Hepatic stellate cell (primary cell): ENCODE measurements around the gene IKZF2.
A peak's percentile ranks its signal among the peaks of the same experiment; 100 is the strongest.
"Not testable (repeated sequence)": the region's sequence is repeated elsewhere in the genome, so short reads cannot be mapped to it uniquely, and the experiment has no call there.

Experiments
- DNase-seq: peaks from one replicate; pipeline ENCODE4 v3.0.0; 2011; ENCODE audit warnings: low spot score

Gene IKZF2

DNA sequence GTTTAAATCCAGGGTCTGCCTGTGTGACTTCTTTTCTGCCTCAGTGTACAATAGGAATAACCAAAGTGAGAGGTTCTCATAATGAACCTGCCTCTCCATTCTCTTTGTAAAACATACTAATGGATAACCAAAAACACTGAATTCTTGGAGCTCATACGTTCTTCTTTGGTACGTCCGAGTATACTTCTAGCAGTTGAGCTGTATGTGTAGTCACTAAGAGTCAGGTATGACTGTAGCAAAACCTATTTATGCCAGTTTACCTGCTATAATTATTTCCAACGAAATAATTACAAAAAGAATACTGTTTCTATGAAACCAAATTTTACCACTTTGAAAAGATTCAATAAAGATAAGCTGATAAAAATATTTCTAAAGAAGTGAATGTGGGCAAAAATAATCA lies 109.2 kb downstream of the IKZF2 start:
- DNase-seq: no peak

DNA sequence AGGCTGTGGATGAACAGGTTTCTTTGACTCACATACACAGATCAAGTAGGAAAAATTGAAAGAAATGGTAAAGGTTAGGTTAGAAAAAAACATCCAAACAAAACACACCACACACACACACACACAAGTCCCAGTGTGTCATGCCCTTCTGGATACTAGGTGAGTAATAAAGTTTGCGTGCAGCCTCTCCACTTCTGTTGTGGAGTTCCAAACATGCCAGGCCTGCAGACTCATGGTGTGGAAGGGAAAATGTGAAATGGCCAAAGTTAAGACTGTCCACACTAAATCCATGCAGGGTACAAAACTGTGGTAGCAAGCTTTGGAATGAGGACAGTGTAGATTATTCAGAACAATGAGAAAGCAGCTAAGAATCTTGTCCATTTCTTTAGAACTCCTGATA lies 114.6 kb downstream of the IKZF2 start:
- DNase-seq: no peak

DNA sequence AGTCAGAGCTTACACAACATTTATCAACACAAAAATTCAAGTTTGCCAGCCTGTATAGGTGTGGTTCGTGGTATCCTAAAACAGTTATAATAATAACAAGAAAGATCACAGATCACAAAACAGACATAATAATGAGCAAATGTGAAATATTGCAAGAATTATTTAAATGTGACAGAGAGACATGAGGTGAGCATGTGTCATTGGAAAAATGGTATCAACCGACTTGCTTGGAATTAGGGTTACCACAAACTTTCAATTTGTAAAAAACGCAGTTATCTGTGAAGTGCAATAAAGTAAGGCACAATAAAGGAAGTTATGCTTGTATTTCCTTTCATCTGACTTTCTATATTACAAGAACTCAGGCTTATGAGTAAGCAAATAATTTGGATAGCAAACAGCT lies 116.8 kb downstream of the IKZF2 start:
- DNase-seq: no peak

DNA sequence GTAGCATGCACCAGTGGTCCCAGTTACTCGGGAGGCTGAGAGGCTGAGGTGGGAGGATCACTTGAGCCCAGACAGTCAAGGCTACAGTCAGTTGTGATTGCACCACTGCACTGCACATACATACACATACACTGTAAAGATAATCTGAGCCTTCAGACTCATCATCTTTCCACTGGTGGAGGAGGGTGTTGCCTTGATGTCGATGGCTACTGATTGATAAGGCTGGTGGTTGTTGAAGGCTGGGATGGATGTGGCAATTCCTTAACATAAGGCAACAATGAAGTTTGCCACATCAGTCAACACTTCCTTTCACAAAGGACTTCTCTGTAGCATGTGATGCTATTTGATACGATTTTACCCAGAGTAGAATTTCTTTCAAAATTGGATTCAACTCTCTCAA lies 118.8 kb downstream of the IKZF2 start:
- DNase-seq: no peak

DNA sequence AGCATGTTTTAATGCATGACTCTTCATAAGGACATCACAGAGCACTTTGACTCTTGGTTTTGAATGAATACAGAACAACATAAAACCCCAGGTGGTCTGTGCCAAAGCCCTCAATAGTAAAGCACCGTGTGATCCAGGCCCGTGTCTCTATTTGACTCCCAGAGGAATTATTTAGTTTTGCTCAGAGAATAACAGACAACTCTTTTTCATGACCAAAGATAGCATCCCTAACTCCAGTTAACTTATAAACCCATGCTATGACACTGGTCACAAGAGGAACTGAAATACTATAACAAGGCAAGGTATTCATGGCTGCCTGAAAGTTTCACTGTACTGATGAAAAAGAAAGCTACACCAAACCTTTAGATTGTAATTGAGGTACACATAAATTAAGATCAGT lies 128.4 kb downstream of the IKZF2 start:
- DNase-seq: no peak

DNA sequence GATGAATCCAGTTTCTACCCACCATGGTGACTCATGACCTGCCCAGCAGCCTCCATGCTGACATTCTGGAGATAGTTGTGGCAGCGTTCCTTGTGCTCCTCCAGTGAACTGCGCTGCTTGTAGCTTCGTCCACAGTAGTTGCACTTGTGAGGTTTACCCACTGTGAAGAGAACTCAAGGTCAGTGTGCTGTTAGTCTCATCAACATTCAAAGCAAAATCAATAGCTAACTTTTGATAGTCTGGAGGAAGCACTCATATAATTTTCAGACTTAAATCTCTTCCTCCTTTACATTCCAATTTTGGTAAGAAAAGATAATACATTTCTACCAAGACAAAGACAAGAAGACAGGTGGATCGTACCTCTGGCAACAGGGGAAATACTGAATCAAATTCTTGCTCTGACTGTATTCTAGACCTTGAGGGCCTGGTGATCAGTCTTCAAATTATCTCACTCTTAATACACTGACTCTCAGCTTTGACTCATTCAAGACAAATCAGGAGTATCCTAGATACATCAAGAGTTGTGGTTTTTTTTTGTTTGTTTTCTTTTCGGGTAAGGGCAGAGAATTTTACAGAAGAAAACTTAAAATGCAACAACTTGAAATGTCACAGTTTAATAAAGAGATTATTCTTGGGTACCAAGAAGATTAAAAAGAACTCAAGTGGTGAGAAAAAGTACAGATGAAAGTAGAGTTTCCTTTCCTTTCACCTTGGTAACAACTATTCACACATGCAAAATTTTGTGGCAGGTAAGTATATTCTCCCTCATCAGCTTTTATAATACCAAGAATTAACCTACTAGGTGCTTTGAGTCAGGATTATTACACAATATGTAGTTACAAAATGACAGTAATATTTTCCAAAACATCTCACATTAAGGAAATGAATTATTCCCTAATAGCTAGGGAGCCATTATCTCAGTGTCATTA lies 129.2 kb downstream of the IKZF2 start:
- DNase-seq: peak; percentile 12

DNA sequence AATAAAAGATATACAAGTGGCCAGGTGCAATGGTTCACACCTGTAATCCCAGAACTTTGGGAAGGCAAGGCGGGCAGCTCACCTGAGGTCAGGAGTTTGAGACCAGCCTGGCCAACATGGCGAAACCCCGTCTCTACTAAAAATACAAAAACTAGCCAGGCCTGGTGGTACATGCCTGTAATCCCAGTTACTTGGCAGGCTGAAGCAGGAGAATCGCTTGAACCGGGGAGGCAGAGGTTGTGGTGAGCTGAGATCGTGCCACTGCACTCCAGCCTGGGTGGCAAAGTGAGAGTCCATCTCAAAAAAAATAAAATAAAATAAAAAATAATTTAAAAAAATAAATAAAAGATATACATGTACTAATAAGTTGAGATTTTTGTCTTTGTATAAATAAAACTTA lies 130.5 kb downstream of the IKZF2 start:
- not testable (repeated sequence) for DNase-seq

DNA sequence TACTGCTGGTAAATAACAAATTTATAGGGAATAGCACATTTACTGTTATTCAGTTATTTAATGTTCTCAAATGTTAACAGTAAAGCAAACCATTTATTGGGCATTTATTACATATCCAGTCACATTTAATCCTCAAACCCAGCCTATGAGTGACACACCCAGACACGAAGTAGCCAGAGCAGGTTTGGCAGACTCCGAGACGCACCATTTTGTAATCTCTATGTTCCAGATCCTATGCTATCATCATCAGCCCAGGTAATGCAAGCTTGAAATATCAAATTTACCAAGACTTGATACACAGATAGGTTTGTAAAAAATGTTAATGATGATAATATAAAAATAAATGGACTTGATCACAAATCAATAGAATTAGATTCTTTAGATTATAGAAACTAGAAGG lies 131.1 kb downstream of the IKZF2 start:
- DNase-seq: no peak

DNA sequence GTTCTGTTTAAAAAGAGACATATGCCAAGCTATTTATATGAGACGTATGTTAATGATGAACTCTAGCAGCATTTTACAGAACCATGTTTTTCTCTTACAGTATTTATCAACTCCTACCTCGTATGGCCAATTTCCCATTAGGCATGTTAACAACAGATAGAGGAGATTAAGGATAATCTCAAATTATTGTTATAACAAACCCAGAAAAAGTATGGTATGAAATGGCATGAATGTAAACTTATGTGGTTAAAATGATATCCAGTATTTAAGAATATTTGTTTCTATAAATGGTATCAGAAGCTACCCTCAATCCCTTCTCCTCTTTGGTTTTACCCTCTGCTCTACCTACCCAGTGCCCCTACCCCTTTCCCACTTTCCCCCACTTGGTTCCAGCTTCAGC lies 132.0 kb downstream of the IKZF2 start:
- DNase-seq: no peak

DNA sequence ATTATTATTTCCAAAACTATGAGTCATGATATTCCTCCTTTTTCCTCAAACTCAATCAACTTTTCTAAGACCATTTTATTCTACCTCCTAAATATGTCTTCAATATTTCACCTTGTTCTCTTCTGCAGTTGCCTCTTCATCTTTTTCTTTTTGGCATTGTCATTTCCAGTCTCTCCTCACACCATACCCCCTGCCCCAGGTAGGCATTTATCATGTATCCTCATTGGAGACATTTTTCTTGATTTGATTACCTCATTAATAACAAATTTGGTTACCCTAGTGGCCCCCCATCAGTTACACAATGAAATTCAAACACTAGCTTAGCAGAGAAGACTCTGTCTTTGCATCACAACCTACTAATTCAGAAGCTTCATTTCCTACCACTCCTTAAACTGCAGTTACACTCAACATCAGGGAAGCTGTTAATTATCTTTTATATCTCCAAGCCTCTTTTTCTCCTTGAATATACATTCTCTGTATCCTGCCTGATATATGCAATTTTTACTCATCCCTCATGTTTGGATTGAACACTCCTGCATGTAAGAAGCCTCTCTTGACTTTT lies 133.0 kb downstream of the IKZF2 start:
- DNase-seq: no peak

DNA sequence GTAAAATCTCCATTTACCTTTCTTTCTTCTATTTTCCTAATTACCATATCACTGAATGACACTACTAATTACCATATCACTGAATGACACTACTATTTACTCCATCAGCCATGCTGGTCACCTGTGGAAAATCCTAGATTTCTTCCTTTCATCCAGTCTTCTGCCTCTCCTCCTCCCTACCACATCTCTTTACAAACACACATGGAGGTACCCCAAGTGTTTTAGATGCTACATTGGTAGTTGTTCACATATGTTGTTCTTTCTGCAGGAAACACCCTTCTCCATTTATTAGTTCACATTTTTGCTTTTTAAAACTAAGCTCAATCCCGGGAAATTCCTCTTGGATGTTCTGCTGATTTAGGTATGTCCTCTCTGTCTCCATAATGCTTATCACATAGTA lies 134.0 kb downstream of the IKZF2 start:
- no peak for DNase-seq

DNA sequence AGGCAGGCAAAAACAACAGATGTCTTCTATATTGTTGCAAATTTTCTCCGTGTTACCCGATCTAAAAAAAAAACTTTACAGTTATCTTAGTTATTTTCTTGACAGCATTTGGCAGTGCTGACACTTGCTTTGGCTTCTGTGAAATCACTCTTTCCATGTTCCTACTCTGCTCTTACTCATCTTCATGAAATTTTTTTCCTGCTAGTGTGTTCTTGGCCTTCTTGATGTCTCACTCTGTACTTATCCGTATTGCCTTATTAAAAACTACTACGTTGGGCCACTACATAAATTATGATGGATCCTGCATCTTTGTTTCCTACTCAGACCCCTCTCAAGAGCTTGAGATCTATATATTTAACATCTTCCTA lies 134.4 kb downstream of the IKZF2 start:
- DNase-seq: no peak

DNA sequence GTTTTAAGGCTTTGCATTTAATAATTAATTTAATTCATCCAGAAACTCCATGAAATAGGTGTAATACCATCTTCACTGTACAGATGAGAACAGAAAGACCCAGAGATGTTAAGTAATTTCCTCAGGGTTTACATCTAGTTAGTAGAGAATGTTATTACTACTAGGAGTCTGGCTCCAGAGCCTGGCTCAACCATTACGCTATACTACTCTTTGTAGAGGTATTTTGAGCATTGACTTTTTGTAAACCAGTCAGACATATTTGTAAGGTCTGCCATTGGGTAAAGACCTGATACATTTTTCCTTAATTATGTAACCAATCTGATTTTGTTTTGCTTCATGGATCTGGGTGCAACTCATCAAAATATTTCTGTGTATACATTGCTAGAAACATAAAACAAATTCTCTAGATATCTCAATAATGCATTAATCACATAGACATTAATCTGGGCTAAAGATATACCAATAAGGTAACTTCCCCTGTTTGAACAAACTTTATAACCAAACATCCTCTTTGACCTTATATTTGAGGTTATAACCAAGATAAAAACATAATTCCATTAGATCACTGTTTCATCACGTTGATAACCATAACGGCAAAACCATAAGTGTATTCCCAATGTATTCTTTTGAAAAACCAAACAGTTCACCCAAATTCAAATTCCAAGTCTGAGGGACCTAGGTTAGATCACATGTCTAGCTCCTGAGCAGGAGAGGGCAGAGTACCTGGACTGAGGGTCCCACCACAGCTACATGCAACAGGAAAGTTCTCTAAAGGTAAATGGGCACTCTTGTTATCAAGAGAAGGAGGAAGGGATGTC lies 135.0 kb downstream of the IKZF2 start:
- no peak for DNase-seq

DNA sequence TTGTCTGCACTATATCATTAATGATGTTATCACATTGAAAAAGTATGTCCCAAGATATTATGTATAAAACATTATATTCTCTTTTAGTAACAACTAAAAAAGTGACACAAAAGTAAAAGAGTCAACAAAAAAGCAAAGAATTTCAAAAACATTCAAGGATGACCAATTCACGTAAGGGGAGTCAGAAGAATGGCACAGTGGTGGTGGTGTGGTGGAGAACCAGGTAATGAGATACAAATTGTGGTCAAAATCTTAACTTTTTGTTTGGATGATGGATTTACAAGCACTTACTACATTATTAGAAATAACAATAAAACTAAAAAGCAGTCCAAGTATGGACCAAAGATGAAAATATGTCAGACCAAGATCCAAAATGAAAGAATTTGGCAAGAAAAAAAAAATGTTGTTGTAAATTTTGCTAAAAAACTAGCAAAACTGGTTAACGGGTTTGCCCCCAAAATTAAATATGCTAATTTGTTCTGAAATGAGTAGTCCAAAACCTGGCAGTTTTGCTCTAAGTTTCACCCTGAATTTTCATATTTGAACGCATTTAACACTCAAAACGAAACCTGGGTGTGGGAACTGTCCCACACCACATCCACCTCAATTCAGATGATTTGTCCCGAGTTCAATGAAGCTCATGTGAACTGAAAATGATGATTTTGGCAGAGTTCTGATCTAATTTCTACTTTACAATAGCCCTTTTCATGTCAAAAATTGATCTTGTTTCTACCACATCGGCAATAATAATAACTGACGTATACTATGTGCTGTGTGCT lies 135.8 kb downstream of the IKZF2 start:
- no peak for DNase-seq

DNA sequence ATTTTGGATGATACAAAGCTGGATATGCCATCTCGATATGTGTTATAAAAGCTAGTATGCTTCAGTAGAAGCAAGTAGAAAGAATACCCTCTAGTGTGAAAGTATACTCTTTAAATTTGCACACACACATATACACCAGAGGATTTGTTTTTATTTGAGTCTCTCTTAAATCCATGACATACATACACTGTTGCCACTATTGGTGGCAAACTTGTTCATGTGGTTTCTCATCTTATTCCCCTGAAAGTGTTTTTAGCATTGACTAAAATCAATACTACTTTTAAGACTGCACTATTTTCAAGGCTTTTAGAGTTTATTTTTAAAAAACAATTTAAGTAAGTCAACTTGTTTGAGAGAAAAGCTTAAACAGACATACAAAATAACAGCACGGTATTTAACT lies 137.4 kb downstream of the IKZF2 start:
- DNase-seq: no peak

DNA sequence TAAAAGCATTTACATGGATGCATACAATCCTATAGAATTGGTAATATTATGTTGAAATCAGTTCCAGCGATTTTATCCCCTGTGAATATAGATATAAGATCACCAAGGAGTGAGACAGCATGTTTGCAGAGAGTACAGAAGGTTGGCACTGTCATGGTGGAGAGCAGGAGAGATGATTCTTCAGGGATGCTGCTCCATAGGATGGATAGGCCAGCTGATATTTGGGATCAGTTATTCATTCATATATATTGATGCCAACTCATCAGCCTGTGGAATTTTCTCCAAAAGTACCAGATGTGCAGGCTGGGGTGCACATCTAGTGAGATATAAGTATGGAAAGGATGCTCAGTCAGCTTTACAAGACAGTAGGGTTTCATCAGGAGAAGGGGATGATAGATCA lies 139.9 kb downstream of the IKZF2 start:
- no peak for DNase-seq

DNA sequence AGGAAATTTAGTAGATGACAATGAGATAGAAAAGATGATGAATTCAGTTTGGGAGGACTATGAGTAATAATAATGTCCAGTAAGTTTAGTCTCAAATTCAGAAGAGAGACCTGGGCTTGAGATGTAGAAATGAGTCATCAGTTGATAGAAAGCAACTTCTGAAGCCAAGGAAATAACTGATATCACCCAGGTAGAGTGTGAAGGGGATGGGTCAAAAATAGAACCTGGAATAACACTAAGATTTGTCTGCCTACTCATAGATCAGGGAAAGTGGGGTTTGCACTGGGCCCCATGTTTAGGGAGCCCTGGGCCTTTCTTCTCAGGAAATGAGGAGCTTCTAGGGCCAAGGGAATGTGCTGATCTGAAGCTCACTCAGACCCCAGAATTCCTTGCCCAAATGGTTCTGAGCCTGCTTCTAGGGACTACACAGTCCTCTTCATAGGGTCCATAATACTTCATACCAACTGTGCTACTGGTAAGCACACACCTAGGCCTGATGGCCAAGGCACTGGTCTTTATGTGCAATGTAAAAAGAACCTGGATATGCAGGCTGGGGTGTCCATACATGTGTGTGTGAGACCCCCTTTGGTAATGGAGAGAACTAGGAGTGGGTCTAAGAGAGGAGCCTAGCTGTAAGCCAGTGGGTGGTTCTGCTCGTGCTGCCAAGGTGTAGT lies 141.2 kb downstream of the IKZF2 start:
- no peak for DNase-seq

DNA sequence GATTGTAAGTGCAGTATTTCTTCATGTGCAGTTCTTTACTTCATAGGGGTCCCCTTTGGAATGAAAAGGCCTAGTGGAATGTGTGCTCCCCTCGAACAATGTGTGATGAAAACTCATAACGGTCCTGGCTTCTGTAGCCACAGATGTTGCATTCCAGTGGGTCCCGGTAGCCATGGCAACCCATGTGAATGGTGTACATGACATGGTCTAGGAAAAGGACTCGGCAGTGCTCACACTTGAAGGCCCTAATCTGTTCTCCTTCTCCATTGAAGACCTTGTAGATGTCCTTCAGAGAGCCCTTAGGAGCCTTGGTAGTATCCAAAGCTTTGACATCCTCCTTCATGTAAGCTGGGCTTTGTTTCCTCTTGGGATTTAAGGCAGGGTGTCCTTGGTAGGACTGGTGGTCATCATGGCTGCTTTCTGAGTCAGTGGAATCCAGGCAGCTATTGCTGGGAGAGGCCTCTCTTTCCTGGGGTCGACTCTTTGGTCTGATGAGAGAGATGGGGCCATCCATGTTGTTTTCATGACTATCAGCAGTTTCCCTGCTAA lies 144.0 kb downstream of the IKZF2 start:
- DNase-seq: no peak

DNA sequence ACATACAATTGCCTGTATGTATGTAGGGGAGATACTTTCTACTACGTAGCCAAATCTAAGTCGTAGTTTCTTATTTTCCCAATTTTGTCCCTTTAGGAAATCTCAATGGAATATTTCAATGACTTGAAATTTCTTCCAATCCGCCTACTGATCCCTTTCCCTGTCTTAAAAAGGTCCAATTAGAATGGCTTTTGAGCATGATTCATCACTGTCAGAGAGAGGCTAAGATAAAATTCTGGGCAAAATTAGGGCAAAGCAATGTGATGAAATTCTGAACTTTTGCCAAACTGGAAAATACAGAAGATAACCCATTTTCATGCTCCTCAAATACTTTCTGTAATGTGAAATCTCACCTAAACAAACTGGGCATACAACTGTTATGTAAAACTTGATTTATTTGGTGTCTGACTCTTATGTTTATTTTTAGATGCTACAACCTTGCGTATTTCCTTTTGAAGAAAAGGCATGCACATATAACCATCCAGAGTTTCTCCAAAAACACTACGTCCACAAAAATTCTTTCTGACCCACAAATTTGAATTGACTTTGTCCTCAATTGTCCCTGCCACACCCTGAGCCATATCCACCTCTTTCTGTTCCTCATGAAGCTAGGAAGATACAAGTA lies 147.1 kb downstream of the IKZF2 start:
- DNase-seq: no peak

DNA sequence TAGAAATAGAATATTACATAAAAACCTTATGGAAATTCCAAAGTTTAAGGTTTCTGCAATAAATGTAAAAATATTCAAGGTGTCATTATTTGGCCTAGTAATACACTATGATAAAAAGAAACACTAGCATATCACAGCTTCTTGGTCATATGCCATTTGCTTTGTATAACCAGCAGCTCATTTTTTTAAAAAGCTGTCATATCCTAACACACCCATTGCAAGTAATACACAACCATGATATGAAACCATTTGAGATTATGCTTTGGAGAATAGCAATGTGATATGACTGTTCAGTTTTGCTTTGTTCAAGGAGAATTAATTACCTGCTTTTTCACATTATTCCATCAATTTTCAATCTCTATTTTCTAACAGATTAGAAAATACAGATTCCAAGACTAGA lies 149.0 kb downstream of the IKZF2 start:
- no peak for DNase-seq
